Vagina (tissue), 2 donors: ENCODE results near the gene PSMC5. TPM values are rescaled to one million over a fixed set of nuclear protein-coding genes. Genes with fewer than 3 reads are reported as not detected.

ENCODE experiments used
- DNase-seq, 2 donors: peaks; one replicate each; pipeline ENCODE4 v3.0.0-alpha.2; 2017; ENCODE audit errors: extremely low spot score in 2 of 2
- H3K27ac ChIP-seq: fragments of 200-600 bp; sonication (generic); one replicate; pipeline ENCODE4 v1.5.1; 2019
- H3K27me3 ChIP-seq: fragments of 200-600 bp; sonication (generic); one replicate; pipeline ENCODE4 v1.5.1; 2019
- H3K36me3 ChIP-seq, 2 donors: fragments of 200-600 bp; sonication (generic); one replicate each; pipeline ENCODE4 v1.5.1; 2017 to 2019
- H3K4me1 ChIP-seq: fragments of 200-600 bp; sonication (generic); one replicate; pipeline ENCODE4 v1.5.1; 2019
- H3K4me3 ChIP-seq, 2 donors: fragments of 200-600 bp; sonication (generic); 1 replicate in 1 of 2; 2 replicates in 1 of 2; pipeline ENCODE4 v1.5.1; 2016 to 2019
- H3K9me3 ChIP-seq: fragments of 200-600 bp; sonication (generic); one replicate; pipeline ENCODE4 v1.5.1; 2019
- POLR2A ChIP-seq, 2 donors: fragments of 450-650 bp; IDR thresholded peaks; one replicate each; pipeline ENCODE4 v1.6.1; 2017; ENCODE audit warnings: antibody characterized with exemption in 2 of 2, mild to moderate bottlenecking in 2 of 2, moderate library complexity in 2 of 2
- POLR2AphosphoS5 ChIP-seq, 2 donors: sonication (generic); formaldehyde crosslinking; IDR thresholded peaks; one replicate each; pipeline ENCODE4 v1.9.0; 2017; ENCODE audit warnings: antibody characterized with exemption in 2 of 2, mild to moderate bottlenecking in 2 of 2, low read depth in 1 of 2; ENCODE audit not compliant: insufficient read depth in 1 of 2
- intact Hi-C: fragments of 100-400 bp; cut with DNase I; formaldehyde crosslinking; loops from one replicate; pipeline ENCODE4 v1.15.1; 2023
- total RNA-seq: library from RNA; depleted of rRNA; stranded (reverse); fragments of >200 nt; gene quantifications from one replicate; pipeline ENCODE4 v1.2.3, GENCODE V29; 2016
- TF ChIP-seq, protein P1 (sequence below), 3 experiments: fragments of 450-650 bp in 2 of 3; fragments of 200-600 bp in 1 of 3; sonication (generic) in 1 of 3; IDR thresholded peaks; one replicate each; pipeline ENCODE4 v1.5.1; 2017 to 2019; ENCODE audit warnings: antibody characterized with exemption in 3 of 3, mild to moderate bottlenecking in 2 of 3, moderate library complexity in 2 of 3

PSMC5 gene
- total RNA-seq, 1 donor from 2014 or later: 92.3 TPM

DNA sequence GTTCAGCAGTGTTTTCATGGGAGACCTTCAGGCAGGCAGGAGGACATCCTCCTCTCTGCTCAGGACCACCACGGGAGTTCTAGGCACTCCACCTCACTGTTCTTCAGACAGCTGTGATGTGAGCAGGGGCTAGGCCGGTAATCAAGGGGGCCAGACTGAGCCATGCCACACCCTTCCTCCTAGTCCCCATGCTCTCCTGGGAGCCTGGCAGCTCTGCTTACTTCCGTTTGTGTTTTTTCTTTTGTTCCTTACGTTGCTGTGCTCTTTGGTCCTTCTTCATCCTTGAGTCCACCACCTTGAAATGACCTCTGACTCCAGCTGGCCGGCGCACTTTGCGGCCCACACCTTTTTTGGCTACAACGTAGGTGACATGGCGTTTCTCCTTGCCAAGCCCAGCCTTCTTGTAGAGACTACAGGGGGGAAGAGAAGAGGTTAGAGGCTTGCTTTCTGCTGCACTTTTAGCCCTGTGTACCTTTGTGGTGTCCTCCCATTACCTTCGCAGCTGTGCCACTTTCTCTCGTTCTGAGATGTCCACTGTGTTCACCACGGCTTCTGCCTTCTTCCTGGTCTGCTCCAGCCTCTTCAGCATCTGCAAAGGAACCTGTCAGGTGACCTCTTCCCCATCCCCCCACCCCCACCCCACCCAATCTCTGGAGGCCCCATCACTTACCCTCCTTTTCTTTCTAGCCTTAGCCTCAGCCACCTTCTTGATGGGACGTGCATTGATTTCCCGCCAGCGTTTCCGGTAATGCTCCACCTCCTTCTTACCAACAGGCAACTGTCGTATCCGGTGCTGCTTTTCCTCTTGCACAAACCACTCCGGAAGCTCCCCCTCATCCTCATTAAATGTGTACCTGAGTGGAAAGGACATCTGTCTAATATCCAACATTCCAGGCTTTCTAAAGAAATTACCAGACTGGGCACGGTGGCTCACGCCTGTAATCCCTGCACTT is 7.4 kb upstream of the PSMC5 start:
- peaks cover 5 to 87% of the 10 kb centered on the region in 2 donors for H3K36me3 ChIP-seq
- H3K4me1 ChIP-seq: no peaks in the 10 kb centered on the region
- H3K4me3 ChIP-seq: no peak overlapping the region
- H3K27me3 ChIP-seq: no peaks in the 10 kb centered on the region
- no peak overlapping the region for H3K27ac ChIP-seq
- DNase-seq: no peak
- TF ChIP-seq, protein P1, sequence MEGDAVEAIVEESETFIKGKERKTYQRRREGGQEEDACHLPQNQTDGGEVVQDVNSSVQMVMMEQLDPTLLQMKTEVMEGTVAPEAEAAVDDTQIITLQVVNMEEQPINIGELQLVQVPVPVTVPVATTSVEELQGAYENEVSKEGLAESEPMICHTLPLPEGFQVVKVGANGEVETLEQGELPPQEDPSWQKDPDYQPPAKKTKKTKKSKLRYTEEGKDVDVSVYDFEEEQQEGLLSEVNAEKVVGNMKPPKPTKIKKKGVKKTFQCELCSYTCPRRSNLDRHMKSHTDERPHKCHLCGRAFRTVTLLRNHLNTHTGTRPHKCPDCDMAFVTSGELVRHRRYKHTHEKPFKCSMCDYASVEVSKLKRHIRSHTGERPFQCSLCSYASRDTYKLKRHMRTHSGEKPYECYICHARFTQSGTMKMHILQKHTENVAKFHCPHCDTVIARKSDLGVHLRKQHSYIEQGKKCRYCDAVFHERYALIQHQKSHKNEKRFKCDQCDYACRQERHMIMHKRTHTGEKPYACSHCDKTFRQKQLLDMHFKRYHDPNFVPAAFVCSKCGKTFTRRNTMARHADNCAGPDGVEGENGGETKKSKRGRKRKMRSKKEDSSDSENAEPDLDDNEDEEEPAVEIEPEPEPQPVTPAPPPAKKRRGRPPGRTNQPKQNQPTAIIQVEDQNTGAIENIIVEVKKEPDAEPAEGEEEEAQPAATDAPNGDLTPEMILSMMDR (IDR thresholded peaks at IDR 0.05): no peak
- TF ChIP-seq POLR2A (IDR thresholded peaks at IDR 0.05) (no peak), POLR2AphosphoS5 (IDR thresholded peaks at IDR 0.05; ENCODE audit: insufficient read depth in 1 of 2, low read depth in 1 of 2) (no peak)
- intact Hi-C loops: no loop called here
- H3K9me3 ChIP-seq: no peaks in the 10 kb centered on the region

DNA sequence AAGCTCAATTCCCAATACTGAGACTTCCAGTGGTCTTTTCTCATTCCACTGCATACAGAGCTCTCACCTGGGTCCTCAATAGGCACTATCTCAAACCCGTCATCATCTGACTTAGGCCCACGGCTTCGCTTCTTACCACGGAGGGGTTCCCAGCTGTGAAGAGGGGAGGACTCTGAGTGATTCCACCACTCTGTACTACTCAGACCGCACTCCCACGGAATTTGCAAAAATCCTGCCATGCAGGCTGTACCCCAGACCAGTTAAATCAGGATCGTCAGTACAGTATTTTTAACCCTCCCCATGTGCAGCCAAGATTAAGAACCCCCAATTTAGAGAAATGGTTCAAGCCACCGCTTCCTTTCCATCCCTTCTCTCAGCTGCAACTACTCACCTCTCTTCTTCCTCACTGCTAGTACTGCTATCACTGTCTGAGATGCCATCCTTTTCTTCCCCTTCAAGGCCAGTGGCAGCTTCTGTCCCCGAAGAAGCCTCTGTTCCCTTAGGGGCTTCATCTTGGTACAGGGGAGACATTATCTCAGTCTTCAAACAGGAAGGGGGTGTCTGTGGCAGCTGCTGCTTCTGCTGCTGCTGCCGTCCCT is 6.2 kb upstream of the PSMC5 start:
- H3K9me3 ChIP-seq: no peaks in the 10 kb centered on the region
- intact Hi-C loops: no loop called here
- H3K36me3 ChIP-seq: peaks cover 0 to 86% of the 10 kb centered on the region in 2 donors
- H3K4me3 ChIP-seq: no peak overlapping the region
- no peak overlapping the region for H3K27ac ChIP-seq
- H3K27me3 ChIP-seq: no peaks in the 10 kb centered on the region
- TF ChIP-seq POLR2AphosphoS5 (IDR thresholded peaks at IDR 0.05; ENCODE audit: insufficient read depth in 1 of 2, low read depth in 1 of 2): no peak
- TF ChIP-seq POLR2A (IDR thresholded peaks at IDR 0.05): no peak
- DNase-seq: no peak
- H3K4me1 ChIP-seq: peaks cover 8% of the 10 kb centered on the region

GRCh38 chr17:63821804-63822203 is 5.4 kb upstream of the PSMC5 start:
- Histone ChIP-seq H3K36me3 (peaks cover 0 to 78% of the 10 kb centered on the region in 2 donors), H3K9me3 (no peaks in the 10 kb centered on the region), H3K4me1 (peaks cover 12% of the 10 kb centered on the region), H3K27me3 (no peaks in the 10 kb centered on the region), H3K27ac (no peak overlapping the region), H3K4me3 (no peak overlapping the region)
- TF ChIP-seq, protein P1 (IDR thresholded peaks at IDR 0.05): no peak
- TF ChIP-seq POLR2AphosphoS5 (IDR thresholded peaks at IDR 0.05; ENCODE audit: insufficient read depth in 1 of 2, low read depth in 1 of 2): no peak
- no peak for TF ChIP-seq POLR2A (IDR thresholded peaks at IDR 0.05)
- DNase-seq: no peak
- intact Hi-C loops: no loop called here

DNA sequence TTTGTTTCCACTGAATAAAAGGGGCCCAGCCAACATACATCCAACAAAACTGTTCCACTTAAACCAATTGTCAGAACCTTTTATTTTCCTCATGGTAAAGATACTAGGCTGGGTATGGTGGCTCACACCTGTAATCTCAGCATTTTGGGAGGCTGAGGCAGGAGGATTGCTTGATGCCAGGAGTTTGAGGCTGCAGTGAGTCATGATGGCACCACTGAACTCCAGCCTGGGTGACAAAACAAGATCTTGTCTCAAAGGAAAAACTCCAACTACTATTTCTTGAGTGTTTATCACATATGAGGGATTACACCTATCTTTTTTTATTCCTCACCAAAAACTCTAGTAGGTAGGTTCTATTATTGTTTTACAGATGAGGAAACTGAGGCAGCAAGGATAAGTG is 4.7 kb upstream of the PSMC5 start:
- no peaks in the 10 kb centered on the region for H3K9me3 ChIP-seq
- TF ChIP-seq, protein P1 (IDR thresholded peaks at IDR 0.05): no peak
- no peak for TF ChIP-seq POLR2AphosphoS5 (IDR thresholded peaks at IDR 0.05; ENCODE audit: insufficient read depth in 1 of 2, low read depth in 1 of 2)
- no peak for TF ChIP-seq POLR2A (IDR thresholded peaks at IDR 0.05)
- intact Hi-C loops: no loop called here
- H3K27me3 ChIP-seq: no peaks in the 10 kb centered on the region
- peaks cover 12% of the 10 kb centered on the region for H3K4me1 ChIP-seq
- no peak for DNase-seq
- no peak overlapping the region for H3K27ac ChIP-seq
- H3K36me3 ChIP-seq: peaks cover 0 to 71% of the 10 kb centered on the region in 2 donors
- H3K4me3 ChIP-seq: no peak overlapping the region

DNA sequence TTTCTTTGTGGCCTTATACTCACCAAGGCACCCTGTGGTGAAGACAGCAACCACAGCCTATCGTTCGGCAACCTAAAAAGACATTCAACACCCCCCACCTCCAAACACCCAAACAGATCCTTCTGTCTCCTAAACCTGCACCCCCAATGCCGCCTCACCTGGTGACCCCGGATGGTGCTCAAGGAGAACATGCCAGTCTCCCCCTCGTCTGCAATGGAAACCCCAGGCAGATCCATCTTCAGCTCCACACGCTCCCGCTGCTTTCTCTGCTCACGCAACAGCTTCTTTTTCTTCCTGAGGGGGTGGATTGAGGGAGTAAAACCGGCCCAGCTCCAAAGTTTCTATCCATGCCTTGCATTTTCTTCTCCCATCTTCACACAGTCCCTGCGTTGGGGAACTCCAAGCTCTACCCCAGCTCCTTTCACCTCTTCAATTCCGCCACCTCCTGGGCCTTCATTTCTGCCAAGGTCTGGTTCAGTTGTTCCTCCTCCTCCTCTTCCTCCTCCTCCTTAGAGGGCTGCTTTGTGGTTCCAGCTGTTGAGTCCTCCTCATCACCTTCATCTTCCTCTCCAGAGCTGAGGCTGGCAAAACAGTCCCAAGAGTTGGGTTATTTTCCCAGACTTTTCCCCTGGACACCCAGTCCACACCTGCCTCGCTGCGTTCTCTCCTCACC is 3.4 kb upstream of the PSMC5 start:
- Histone ChIP-seq H3K4me3 (no peak overlapping the region), H3K4me1 (peaks cover 24% of the 10 kb centered on the region), H3K27me3 (no peaks in the 10 kb centered on the region), H3K36me3 (peaks cover 0 to 58% of the 10 kb centered on the region in 2 donors), H3K9me3 (no peaks in the 10 kb centered on the region), H3K27ac (no peak overlapping the region)
- TF ChIP-seq POLR2AphosphoS5 (IDR thresholded peaks at IDR 0.05; ENCODE audit: insufficient read depth in 1 of 2, low read depth in 1 of 2) (no peak), POLR2A (IDR thresholded peaks at IDR 0.05) (no peak)
- TF ChIP-seq, protein P1 (IDR thresholded peaks at IDR 0.05): no peak
- no peak for DNase-seq
- intact Hi-C loops: no loop called here
